MM.1S (cell line): ENCODE data around the gene PFKFB4.

Source experiments
- CTCF ChIP-seq: fragments of 300-600 bp; sonication (generic); IDR thresholded peaks from 2 replicates; pipeline ENCODE4 v1.5.1; 2016; ENCODE audit warnings: antibody characterized with exemption, low read length, mixed read lengths
- EZH2 ChIP-seq: fragments of 300-600 bp; sonication (generic); optimal IDR thresholded peaks from 2 replicates; pipeline ENCODE3; 2017; ENCODE audit warnings: low read depth, mild to moderate bottlenecking, antibody characterized with exemption, low read length, mixed read lengths
- EZH2phosphoT487 ChIP-seq: fragments of 300-600 bp; sonication (generic); IDR thresholded peaks from 2 replicates; pipeline ENCODE4 v1.6.1; 2018; ENCODE audit warnings: antibody characterized with exemption, low read length

- TF ChIP-seq CTCF: no peak
- no peak for TF ChIP-seq EZH2
- TF ChIP-seq EZH2phosphoT487: no peak
These were observed 55.4 kb downstream of the PFKFB4 start for GRCh38 chr3:48501196-48501595.
